Fibroblast of pulmonary artery (primary cell): ENCODE data around the gene GREB1L.
"Not testable (repeated sequence)": the region's sequence is repeated elsewhere in the genome, so short reads cannot be mapped to it uniquely, and the experiment has no call there.

Source experiments
- DNase-seq: peaks from one replicate; pipeline ENCODE4 v3.0.0-alpha.2; 2010; ENCODE audit warnings: low read depth
- H3K4me3 ChIP-seq: replicated peaks from 2 replicates; pipeline ENCODE4 v1.5.1; 2011; ENCODE audit warnings: low read depth, mild to moderate bottlenecking, control low read depth, low read length, moderate library complexity
- CTCF ChIP-seq: IDR thresholded peaks from 2 replicates; pipeline ENCODE4 v1.5.1; 2011; ENCODE audit warnings: mild to moderate bottlenecking, control low read depth, low read length, inconsistent platforms; ENCODE audit errors: missing control alignments

The GREB1L gene

DNA sequence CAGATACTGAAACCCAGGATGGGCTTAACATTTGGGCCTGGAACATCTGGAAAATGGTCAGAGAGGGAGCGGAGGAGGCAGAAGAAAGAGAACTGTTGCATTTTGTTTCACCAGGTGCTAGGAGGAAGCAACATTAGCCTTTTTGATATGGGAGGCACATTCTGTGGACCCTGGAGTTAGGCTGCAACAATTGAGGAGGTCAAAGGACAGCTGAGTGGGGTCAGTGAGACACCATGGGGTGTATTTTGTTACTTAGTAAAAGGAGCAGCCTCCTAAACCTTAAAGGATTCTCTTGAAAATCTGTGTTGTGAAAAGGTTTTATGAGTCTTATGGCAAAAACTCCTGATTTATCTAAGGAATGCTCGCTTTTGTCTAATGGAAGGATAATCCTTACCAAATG is 124.9 kb downstream of the GREB1L start:
- H3K4me3 ChIP-seq, result no peak overlapping the region
- no peak for DNase-seq

DNA sequence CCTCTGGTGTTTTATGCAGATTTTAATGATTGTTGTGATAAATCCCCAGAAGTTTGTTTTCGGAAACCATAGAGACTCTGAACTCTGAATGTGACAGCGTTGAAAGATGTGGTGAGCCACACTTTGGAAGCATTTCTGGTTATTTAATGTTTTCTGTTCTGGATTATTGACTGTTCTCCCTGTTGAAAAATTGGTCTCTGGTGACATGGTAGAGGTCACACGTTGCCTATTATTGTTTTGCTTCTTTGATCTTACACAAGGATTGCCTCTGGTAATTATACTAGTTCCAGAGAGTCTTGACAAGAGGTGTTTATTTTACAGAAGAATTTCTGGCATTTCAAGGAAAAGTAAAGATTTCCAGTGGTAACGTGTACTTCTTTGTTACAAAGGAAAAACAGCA is 127.1 kb downstream of the GREB1L start:
- H3K4me3 ChIP-seq, result no peak overlapping the region
- no peak for DNase-seq
- no peak for TF ChIP-seq CTCF

More for the DNA sequence above, 124.9 kb downstream of the GREB1L start:
- TF ChIP-seq CTCF, result no peak

GRCh38 chr18:21369597-21369996 is 127.6 kb downstream of the GREB1L start:
- DNase-seq, H3K4me3 ChIP-seq: not testable (repeated sequence)

- TF ChIP-seq CTCF, result no peak
- H3K4me3 ChIP-seq, result no peak overlapping the region
- DNase-seq, result no peak
These were observed 141.0 kb downstream of the GREB1L start for GRCh38 chr18:21383031-21383430.

DNA sequence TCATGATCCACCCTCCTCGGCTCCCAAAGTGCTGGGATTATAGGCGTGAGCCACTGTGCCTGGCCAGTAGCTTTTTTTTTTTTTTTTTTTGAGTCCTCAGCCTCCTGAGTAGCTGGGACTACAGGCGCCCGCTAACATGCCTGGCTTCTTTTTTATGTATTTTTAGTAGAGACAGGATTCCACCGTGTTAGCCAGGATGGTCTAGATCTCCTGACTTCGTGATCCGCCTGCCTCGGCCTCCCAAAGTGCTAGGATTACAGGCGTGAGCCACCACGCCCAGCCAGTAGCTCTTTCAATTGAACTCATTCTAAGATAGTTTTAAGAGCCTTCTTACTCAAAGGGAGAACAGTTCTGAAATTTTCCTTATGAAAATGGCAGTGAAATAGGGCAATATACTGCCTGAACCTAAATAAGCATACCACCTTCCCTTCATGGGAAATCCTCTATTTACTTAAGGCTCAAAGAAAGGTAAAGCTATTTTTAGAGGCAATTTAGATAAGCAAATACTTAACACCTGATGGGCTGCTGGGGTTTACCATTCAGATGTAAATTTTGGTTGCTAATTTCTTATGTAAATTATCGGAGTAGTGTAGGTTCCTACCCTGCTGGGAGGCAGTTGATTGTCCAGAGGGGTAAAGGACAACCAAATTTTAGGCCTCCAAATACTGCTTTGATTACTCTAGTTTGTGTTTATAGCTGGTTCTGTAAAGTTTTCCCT is 144.7 kb downstream of the GREB1L start:
- no peak for TF ChIP-seq CTCF
- H3K4me3 ChIP-seq, result no peak overlapping the region
- no peak for DNase-seq

DNA sequence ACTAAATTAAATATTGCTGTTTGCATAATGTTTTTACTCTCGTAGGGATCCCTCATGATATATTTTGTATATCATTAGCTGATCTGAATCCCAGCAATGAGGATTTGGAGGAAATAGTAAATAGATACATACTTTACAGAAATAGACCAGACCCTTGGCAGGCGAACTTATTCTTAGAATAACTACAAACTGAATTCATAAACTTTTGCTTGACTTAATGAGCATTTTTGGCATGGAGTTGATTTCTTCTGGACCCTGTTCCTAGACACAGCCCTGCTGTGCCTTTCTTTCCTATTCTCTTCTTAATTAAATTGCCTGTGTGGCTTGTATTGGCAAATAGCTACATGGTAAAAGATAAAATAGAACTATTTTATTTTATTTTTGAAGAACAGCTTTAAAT is 145.9 kb downstream of the GREB1L start:
- TF ChIP-seq CTCF, result no peak
- no peak overlapping the region for H3K4me3 ChIP-seq
- no peak for DNase-seq

GRCh38 chr18:21389283-21389682 is 147.3 kb downstream of the GREB1L start:
- no peak for TF ChIP-seq CTCF
- H3K4me3 ChIP-seq, result no peak overlapping the region
- no peak for DNase-seq
